ELR (cell line): ENCODE results near the gene CFAP53.

ENCODE experiments used
- DNase-seq: peaks from one replicate; pipeline ENCODE4 v3.0.0-alpha.2; 2015; ENCODE audit warnings: low read depth

Gene CFAP53

DNA sequence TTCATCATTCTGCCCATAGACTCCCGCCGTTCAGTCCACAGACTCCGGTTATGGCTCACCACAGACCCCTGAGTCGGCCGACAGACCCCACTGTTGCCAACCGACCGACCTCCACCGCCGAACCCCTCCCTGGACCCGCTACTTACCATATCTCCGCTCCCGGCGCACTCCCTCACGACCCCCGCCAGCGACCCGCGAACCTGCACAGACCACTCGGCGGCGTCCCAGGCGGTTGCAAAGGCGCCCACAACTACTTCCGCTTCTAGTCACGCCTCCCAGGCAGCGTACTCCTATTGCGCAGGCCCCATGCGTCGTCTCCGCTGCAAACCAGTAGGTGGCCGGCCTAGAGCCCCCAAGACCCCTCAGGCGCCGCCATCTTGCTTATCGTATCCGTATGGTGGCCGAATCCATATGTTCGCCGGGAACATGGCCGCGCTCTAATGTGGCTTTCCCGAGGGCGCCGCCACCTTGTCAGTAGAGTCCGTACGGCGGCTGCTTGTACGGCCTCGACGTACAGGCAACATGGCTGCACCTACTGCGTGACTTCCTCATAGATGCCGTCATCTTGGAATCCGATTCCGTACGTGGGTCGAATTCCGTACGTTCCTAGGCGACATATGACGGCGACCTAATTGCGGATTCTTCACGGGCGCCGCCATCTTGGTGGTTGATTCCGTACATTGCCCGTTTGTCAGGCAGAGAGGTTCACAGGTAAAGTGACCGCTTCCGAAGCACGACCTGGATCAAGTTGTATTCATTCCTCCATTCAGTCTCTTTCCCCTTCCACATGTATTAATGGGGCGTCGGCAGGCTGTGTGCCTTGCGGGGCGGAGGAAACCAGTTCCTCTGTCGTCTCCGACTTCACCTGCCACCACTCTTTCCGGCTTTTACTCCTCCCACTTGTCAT is 21.4 kb upstream of the CFAP53 start, which contains the start of gene CXXC1:
Gene CXXC1 (minus strand): TSS at position 252 of the 907 bp plus-strand sequence. CDS start 103 bp downstream, at position 149.
- DNase-seq, result peak; percentile 99

DNA sequence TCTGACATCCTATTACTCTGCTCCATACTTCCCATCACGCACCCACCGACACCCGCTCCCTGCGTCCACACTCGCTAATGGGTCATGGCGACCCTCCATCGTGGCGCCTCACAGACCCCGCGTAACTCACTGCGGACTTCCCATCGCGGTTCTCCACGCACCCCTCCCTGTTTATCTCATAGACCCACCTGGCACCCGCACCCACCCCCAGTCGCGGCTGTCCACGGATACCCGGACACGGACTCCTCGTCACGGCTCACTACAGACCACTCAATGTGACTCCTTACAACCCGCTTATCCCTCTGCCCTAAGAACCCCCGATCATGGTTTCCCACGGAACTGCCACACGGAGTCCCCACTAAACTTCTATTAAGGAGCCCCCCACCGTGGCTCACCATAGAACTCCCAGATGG is 20.7 kb upstream of the CFAP53 start:
- peak; percentile 14 for DNase-seq

DNA sequence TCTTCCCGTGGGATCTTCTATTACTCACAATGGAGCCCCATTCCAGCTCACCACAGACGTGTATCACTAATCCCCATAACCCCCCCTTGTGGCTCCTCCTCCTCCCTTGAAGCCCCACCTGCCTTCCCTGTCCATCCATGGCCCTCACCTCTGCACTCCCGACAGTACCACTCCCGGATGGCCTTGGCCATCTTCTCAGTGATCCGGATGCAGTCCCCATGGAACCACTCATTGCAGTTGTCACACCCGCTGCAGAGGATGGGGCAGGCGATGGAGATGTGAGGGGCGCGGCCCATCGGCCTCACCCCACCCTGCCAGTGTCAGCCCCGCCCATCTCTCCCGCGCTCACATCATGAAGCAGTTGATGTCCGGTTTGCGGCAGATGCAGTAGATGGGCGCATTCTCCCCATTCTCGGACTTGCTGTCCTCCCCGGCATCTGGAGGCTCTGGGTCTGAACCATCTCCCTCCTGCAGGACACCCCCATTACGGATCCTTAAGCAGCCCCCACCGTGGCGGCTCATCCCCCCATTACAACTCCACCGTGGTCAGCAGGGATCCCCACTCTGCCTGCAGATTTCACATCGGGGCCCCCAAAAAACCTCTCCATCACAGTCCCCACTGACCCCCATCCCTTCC is 20.2 kb upstream of the CFAP53 start:
- peak; percentile 83 for DNase-seq

DNA sequence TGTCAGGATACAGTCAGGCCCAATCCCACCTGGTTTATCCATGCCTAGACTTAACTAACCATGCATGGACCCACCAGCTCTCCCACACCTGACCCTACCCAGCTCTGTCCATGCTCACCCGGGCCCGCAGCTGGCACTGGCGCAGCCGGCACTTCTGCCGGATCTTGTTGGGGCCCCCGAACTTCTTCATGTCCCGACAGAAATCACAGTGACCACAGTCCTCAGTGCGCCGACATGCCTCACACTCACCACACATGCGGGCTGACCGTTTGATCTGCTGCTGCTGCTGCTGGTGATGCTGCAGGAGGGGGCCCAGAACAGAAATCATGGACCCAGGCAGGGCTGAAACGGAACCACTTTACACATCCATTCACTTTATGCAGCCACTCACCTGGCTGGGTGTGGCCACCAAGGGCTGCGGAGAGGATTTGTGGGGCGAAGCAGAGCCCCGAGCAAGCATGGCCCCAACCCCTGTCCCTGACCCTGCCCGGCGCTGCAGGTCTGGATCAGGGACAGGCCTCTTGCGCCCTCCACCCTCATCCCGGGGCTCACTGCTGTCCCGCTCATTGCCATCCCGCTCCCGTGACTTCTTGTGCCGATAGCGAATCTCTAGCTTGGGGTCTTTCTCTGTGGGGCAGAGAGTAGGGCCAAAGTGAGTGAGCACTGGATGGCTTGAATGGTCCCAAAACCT is 19.5 kb upstream of the CFAP53 start:
- no peak for DNase-seq

GRCh38 chr18:50285071-50285470 is 18.8 kb upstream of the CFAP53 start:
- DNase-seq, result no peak

- peak; percentile 69 for DNase-seq
Observed at GRCh38 chr18:50284255-50284885, 18.1 kb upstream of the CFAP53 start.

DNA sequence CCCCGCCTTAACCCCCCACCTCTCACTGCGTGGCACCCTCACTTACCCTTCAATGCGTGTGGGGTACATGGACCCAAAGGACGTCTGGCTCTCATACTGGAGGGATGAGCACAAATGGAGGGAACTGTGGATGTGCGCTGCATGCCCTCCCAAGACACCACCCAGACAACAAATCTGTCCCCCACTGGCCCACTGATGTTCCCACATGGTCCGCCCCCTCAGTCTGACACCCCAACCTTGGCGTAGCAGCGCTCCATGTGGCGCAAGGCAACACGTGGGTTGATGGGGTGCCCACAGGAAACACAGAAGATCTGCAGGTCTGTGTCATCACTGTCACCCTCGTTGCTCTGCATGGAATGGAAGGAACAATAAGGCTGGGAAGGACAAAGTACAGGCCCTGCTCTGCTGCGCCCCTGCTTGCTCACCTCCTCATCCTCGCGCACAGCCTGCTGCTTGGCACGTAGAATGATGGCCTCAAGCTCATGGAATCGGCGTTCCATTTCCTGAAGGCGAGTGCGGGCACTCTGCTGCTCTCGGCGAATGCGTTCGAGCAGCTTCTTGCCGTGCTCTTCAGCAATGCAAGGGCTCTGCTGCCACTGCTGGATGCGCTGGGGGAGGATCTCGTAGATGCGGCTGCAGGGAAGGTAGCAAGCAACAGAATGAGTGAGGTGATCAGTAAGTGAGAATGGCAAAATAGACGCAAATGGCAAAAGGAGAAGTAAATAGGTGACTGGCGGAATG is 17.3 kb upstream of the CFAP53 start:
- no peak for DNase-seq

DNA sequence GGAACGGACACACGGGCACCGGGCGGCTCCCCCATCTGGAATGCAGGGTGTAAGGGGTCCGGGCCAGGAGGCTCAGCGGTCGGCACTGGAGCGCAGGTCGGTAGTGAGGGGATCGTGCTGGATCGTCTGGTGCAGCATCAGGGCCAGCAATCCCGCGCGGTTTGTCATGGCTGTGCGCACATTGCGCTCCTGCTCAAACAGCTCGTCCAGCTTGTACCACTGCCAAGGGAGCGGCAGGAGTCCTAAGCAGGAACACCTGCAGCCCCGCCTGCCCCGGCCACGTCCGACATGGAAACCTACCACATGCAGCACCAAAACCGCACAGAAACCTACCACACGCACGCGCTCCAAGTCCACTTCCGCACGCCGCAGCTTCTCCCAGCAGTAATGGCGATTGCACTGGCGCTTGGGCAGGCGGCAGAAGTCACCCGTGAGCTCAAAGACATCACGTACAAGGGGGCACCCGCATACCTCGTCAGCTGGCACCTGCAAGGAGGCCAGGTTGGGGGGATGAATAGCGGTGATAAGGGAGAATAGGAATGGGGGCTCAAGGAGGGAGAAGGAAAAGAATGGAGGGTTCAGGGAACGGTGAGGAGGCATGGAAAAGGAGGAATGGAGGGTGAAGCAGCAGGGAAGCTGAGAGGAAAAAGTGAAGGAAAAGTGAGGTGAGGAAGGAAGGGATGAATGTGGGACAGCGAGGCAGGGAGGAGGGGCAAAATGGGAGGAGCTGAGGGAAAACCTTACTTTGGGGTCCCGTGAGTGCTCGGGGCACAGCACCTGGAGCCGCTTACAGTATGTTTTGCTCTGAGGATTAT is 16.4 kb upstream of the CFAP53 start:
- DNase-seq, result no peak

DNA sequence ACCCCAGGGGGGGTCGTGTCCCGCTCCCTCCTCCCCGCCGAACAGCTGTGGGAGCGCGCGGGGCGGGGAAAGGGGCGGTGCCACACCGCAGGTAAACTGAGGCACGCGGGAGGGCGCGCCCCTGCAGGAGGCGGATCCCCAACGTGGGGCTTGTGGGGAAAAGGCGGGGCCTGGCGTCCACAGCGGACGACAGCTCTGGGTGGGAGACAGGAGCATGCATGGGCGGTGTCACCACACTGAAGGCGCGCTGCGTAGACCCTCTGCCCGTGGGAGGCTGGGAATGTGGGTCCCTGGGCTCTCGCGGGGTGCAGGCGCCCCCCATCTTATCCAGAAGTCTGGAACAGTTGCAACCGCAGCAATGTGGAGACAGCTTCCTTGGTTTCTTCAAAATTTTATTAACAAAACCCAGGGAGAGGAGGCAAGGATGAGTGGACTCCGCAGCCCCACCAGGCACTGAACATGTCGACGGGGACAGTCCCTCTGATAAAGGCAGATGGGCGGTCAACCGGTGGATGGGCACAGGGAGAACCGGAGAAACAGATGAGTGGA is 15.8 kb upstream of the CFAP53 start:
- no peak for DNase-seq

DNA sequence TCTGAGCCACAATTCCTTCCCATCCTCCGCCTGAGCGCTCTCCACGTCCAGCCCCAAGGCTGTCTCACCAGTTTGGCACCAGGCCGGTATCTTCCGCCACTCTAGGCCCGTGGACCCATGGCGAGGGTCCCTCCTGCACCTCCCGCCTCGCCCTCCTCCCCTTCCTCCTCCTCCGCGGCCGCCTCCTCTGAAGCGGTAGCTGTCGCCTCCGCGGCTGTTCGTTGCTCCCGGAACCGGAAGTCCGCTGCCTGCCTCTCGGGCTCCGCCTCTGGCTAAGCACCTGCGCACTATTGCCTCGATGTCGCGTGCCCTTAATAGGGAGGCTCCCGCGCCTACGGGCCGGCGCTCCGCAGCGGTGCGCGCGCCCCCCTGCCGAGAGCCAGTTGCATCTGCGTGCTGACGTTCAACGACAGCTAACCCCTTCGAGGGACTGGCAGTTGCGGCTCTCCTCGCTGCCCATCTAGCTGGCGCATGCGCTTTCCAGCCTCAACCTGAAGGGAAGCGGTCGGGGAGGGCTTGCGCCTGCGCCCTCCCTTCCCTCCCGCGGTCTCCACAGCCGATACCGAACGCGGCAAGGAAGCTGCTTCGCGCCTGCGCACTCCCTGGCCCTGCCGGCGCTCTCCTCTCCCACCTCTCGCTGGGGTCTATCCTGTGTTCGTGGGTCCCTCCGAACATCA is 15.1 kb upstream of the CFAP53 start, which contains the start of gene MBD1:
Gene MBD1 (minus strand): TSS at position 229 of the 677 bp plus-strand sequence. CDS start 1,531 bp downstream, outside the sequence.
- peak; percentile 96 for DNase-seq

- DNase-seq, result no peak
Observed at GRCh38 chr18:50280707-50281294, 14.5 kb upstream of the CFAP53 start.

DNA sequence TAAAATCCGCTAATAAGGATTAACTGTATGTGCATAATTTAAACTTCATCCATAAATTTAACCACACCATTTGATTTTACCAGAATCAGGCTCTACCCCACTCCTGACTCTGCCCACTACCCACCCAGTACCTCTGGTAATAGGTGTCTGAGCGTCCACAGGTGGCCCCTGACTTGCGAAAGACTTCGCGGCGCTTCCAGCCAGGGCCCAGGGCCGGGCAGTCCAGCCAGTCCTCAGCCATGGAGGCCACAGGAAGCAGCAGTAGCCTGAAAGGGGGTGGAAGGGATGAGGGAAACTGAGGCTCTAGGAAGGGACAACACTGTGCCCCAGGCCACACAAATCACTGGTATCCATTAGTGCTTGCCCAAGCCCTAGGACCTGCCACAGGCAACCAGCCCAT is 13.5 kb upstream of the CFAP53 start:
- DNase-seq, result no peak

- peak; percentile 85 for DNase-seq
Observed at GRCh38 chr18:50277942-50278341, 11.6 kb upstream of the CFAP53 start.

DNA sequence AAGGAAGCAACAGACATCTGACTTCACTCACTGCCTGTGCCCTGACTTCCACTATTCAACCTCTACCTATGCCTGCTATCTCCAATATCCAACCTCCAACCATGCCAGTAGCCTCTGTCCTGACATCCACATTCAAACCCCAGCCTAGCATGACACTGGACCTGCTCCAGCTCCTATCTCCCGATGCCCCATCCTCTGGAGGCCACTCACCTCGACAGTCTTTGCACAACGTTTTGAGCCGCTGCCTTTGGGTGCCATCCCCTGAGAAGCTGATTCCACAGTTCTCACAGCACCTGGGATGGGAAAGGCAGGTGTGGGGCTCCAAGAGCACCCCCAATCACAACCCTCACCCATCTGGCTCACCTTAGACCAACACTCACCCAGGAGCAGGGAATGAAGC is 10.2 kb upstream of the CFAP53 start:
- no peak for DNase-seq

DNA sequence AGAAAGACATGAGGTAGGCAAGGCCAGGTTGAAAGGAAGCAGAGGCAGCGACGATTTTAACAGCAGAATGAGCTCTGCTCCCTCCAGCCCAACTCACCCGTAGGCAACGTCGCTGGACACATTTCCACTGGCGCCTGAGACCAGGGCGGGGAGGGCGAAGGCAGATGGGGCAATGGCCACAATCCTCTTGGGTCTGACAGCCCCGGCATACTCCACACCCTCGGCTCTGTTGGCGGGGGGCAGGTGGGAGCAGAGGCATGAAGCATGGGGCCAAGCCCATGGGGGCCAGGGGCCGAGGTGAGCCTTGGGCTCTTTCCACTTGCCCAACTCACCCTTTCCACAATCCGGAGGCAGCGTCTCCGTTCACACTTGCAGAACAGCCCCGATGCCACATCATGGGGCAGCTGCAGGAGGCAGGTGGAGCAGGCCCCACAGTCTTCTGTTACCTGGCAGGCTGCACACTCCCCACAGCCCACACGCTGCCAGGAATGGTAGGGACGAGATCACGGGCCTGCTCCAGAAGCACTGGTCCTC is 9.3 kb upstream of the CFAP53 start:
- DNase-seq, result no peak

- no peak for DNase-seq
Observed at GRCh38 chr18:50274941-50275340, 8.6 kb upstream of the CFAP53 start.

DNA sequence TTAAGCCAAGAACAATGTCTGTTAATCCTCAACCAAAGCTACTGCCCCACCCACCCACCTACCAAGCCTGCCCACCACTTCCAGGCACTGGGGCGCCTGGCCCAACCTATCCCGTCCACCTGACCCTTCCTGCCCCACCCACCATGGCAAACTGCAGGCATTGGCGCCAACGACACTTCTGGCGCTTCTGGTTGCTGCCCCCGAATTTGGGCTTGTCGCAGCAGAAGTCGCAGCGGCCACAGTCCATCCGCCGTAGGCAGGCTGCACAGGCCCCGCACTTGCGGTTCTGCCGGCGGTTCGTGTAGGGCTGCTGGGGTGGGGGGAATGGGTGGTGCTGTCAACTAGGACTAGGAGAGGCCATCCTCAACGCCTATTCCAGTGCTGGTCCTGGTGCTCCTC is 7.7 kb upstream of the CFAP53 start:
- DNase-seq, result no peak

DNA sequence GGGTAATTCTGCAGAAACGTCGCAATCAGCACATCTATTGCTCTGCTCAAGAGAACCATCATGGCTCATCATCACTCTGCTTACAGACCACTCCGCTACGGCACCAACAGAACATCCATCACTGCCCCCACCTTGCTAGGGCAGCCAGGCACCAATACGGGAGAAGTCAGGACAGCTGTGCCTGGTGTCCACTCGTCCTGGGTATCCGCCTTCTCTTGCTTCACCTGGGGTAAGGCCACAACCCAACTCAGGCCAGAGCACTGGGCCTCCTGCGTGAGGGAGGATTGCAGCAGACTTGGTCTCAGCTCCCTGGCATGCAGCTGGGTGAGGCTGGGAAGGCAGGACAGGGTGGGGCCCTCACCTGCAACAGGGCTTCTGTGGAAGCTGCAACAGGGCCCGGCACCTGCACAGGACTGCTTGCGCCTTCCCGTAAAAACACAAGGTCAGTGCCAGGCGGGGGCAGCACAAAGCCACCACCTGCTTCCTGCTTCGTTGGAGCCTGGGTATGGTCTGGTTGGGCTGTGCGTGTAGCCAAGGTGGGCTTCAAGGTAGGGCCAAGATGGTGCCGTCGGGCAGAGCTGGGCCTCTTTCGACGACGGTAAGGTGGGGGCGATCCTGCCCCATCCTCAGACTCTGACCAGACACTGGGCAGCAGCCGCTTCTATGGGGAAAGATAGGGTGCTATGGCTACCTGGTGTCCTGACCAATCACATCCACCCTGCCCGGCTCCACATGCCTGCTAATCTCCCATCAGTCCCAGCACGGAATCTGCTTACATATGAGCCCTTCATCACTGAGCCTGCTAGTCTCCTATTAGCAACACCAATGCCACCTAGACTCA is 7.1 kb upstream of the CFAP53 start:
- no peak for DNase-seq
